Suprapubic skin (tissue), 4 donors: ENCODE data around the gene KSR1. TPM values are rescaled to one million over a fixed set of nuclear protein-coding genes. Genes with fewer than 3 reads are reported as not detected.

Source experiments
- DNase-seq, 2 donors: peaks; one replicate each; pipeline ENCODE4 v3.0.0-alpha.2; 2019; ENCODE audit warnings: low spot score in 2 of 2
- H3K27ac ChIP-seq: fragments of 200-600 bp; sonication (generic); one replicate; pipeline ENCODE4 v1.5.1; 2019
- H3K27me3 ChIP-seq: fragments of 200-600 bp; sonication (generic); one replicate; pipeline ENCODE4 v1.5.1; 2019
- H3K36me3 ChIP-seq: fragments of 200-600 bp; sonication (generic); one replicate; pipeline ENCODE4 v1.5.1; 2019
- H3K4me1 ChIP-seq: fragments of 200-600 bp; sonication (generic); one replicate; pipeline ENCODE4 v1.5.1; 2019
- H3K4me3 ChIP-seq: fragments of 200-600 bp; sonication (generic); one replicate; pipeline ENCODE4 v1.5.1; 2019; ENCODE audit warnings: mild to moderate bottlenecking
- H3K9me3 ChIP-seq: fragments of 200-600 bp; sonication (generic); one replicate; pipeline ENCODE4 v1.5.1; 2019
- CTCF ChIP-seq, 2 donors: fragments of 200-600 bp in 1 of 2; fragments of 450-650 bp in 1 of 2; sonication (generic) in 1 of 2; IDR thresholded peaks; one replicate each; pipeline ENCODE4 v1.5.1; 2016 to 2019; ENCODE audit warnings: antibody characterized with exemption in 2 of 2, mild to moderate bottlenecking in 1 of 2, moderate library complexity in 1 of 2
- EP300 ChIP-seq: sonication (generic); formaldehyde crosslinking; IDR thresholded peaks from one replicate; pipeline ENCODE4 v1.6.1; 2017; ENCODE audit warnings: antibody characterized with exemption
- POLR2A ChIP-seq, 2 donors: fragments of 450-650 bp; IDR thresholded peaks; one replicate each; pipeline ENCODE4 v1.6.1; 2017; ENCODE audit warnings: antibody characterized with exemption in 2 of 2, mild to moderate bottlenecking in 2 of 2, moderate library complexity in 2 of 2
- POLR2AphosphoS5 ChIP-seq, 3 donors: sonication (generic); formaldehyde crosslinking; IDR thresholded peaks; one replicate each; pipeline ENCODE4 v1.6.1; 2017; ENCODE audit warnings: antibody characterized with exemption in 3 of 3
- WGBS: methylation state at CpG from one replicate; pipeline ENCODE4 v1.1.5; 2018; 5-methylcytosine and 5-hydroxymethylcytosine counted together
- total RNA-seq, 4 donors: library from RNA; depleted of rRNA; stranded (reverse); fragments of >200 nt; gene quantifications; one replicate each; pipeline ENCODE4 v1.1.0, GENCODE V29; 2016

KSR1 gene
- total RNA-seq, 4 donors from 2014 or later = 38.1 to 54.0 (median 49.5) TPM

- H3K9me3 ChIP-seq = no peaks in the 10 kb centered on the region
- H3K4me1 ChIP-seq = peaks cover 27% of the 10 kb centered on the region
- H3K27me3 ChIP-seq = no peaks in the 10 kb centered on the region
- 89% methylated on average over 8 of the region's 8 CpGs for WGBS
- no peaks in the 10 kb centered on the region for H3K36me3 ChIP-seq
- H3K4me3 ChIP-seq = no peak overlapping the region
- no peak for TF ChIP-seq CTCF (IDR thresholded peaks at IDR 0.05)
- no peak for TF ChIP-seq POLR2A (IDR thresholded peaks at IDR 0.05)
- no peak for TF ChIP-seq POLR2AphosphoS5 (IDR thresholded peaks at IDR 0.05)
- no peak for TF ChIP-seq EP300
- no peak for DNase-seq
- H3K27ac ChIP-seq = no peak overlapping the region
These were observed 89.4 kb downstream of the KSR1 start for GRCh38 chr17:27545562-27546229.

GRCh38 chr17:27546624-27547300 is 90.5 kb downstream of the KSR1 start:
- Histone ChIP-seq H3K27ac (no peak overlapping the region), H3K9me3 (no peaks in the 10 kb centered on the region), H3K4me1 (peaks cover 17% of the 10 kb centered on the region), H3K27me3 (no peaks in the 10 kb centered on the region), H3K4me3 (no peak overlapping the region), H3K36me3 (peaks cover 5% of the 10 kb centered on the region)
- WGBS = 84% methylated on average over 6 of the region's 7 CpGs
- DNase-seq = no peak
- TF ChIP-seq CTCF (IDR thresholded peaks at IDR 0.05) (no peak), POLR2A (IDR thresholded peaks at IDR 0.05) (no peak), EP300 (no peak), POLR2AphosphoS5 (IDR thresholded peaks at IDR 0.05) (no peak)

- no peak overlapping the region for H3K27ac ChIP-seq
- H3K36me3 ChIP-seq = peaks cover 5% of the 10 kb centered on the region
- DNase-seq = no peak
- no peaks in the 10 kb centered on the region for H3K9me3 ChIP-seq
- WGBS = 83% methylated on average over 4 of the region's 4 CpGs
- H3K4me3 ChIP-seq = no peak overlapping the region
- TF ChIP-seq POLR2AphosphoS5 (IDR thresholded peaks at IDR 0.05) (no peak), CTCF (IDR thresholded peaks at IDR 0.05) (no peak), EP300 (no peak), POLR2A (IDR thresholded peaks at IDR 0.05) (no peak)
- peaks cover 14% of the 10 kb centered on the region for H3K4me1 ChIP-seq
- H3K27me3 ChIP-seq = no peaks in the 10 kb centered on the region
These were observed 91.0 kb downstream of the KSR1 start for GRCh38 chr17:27547301-27547683.

- no peak for TF ChIP-seq EP300
- no peak for TF ChIP-seq CTCF (IDR thresholded peaks at IDR 0.05)
- TF ChIP-seq POLR2A (IDR thresholded peaks at IDR 0.05) = no peak
- no peak for TF ChIP-seq POLR2AphosphoS5 (IDR thresholded peaks at IDR 0.05)
- 96% methylated on average over 7 of the region's 7 CpGs for WGBS
- Histone ChIP-seq H3K4me1 (peaks cover 21% of the 10 kb centered on the region), H3K36me3 (peaks cover 5% of the 10 kb centered on the region), H3K27ac (no peak overlapping the region), H3K9me3 (no peaks in the 10 kb centered on the region), H3K27me3 (no peaks in the 10 kb centered on the region), H3K4me3 (no peak overlapping the region)
- no peak for DNase-seq
These were observed 92.1 kb downstream of the KSR1 start for GRCh38 chr17:27548369-27548768.

GRCh38 chr17:27549251-27549893 is 93.1 kb downstream of the KSR1 start:
- H3K4me3 ChIP-seq = no peak overlapping the region
- peaks cover 10% of the 10 kb centered on the region for H3K36me3 ChIP-seq
- H3K4me1 ChIP-seq = peaks cover 22% of the 10 kb centered on the region
- H3K9me3 ChIP-seq = no peaks in the 10 kb centered on the region
- H3K27me3 ChIP-seq = no peaks in the 10 kb centered on the region
- no peak overlapping the region for H3K27ac ChIP-seq
- DNase-seq = no peak
- WGBS = 83% methylated on average over 10 of the region's 10 CpGs
- TF ChIP-seq CTCF (IDR thresholded peaks at IDR 0.05) = no peak
- TF ChIP-seq POLR2AphosphoS5 (IDR thresholded peaks at IDR 0.05) = no peak
